H7 (cell line): ENCODE data around the gene DNAH10. TPM values are rescaled to one million over a fixed set of nuclear protein-coding genes. Genes with fewer than 3 reads are reported as not detected.

Experiments used
- DNase-seq: peaks from one replicate; pipeline ENCODE4 v3.0.0; 2012
- H3K27me3 ChIP-seq: 2 replicates; pipeline ENCODE4 v1.6.0; 2011; ENCODE audit warnings: mild to moderate bottlenecking, low read length; ENCODE audit not compliant: control insufficient read depth, insufficient read depth
- H3K36me3 ChIP-seq: replicated peaks from 2 replicates; pipeline ENCODE4 v1.5.1; 2011; ENCODE audit warnings: low read length; ENCODE audit not compliant: control insufficient read depth, insufficient read depth
- H3K4me3 ChIP-seq: 2 replicates; pipeline ENCODE4 v1.5.1; 2011; ENCODE audit warnings: low read depth, mild to moderate bottlenecking, control low read depth, low read length, moderate library complexity; ENCODE audit not compliant: insufficient read depth
- total RNA-seq: library from RNA; depleted of rRNA; stranded (reverse); fragments of >200 nt; shearing (Covaris generic); gene quantifications from 2 replicates; pipeline ENCODE4 v1.2.3, GENCODE V29; 2014; rRNA removed

DNAH10 gene, protein sequence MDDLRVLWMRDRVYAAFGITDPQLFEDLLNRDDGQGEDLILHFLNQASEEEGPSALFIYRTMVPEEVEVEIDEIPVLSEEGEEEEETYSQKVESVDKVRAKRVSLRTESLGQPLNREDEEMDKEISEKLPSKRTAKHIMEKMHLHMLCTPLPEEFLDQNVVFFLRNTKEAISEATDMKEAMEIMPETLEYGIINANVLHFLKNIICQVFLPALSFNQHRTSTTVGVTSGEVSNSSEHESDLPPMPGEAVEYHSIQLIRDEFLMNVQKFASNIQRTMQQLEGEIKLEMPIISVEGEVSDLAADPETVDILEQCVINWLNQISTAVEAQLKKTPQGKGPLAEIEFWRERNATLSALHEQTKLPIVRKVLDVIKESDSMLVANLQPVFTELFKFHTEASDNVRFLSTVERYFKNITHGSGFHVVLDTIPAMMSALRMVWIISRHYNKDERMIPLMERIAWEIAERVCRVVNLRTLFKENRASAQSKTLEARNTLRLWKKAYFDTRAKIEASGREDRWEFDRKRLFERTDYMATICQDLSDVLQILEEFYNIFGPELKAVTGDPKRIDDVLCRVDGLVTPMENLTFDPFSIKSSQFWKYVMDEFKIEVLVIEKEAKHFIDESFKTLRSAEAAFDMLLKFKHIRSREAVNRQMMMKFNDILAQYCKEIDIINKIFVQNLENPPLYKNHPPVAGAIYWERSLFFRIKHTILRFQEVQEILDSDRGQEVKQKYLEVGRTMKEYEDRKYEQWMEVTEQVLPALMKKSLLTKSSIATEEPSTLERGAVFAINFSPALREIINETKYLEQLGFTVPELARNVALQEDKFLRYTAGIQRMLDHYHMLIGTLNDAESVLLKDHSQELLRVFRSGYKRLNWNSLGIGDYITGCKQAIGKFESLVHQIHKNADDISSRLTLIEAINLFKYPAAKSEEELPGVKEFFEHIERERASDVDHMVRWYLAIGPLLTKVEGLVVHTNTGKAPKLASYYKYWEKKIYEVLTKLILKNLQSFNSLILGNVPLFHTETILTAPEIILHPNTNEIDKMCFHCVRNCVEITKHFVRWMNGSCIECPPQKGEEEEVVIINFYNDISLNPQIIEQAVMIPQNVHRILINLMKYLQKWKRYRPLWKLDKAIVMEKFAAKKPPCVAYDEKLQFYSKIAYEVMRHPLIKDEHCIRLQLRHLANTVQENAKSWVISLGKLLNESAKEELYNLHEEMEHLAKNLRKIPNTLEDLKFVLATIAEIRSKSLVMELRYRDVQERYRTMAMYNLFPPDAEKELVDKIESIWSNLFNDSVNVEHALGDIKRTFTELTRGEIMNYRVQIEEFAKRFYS (N-terminal part only)
- 0.03 TPM in 1 of 2 replicates, not detected in the other for total RNA-seq

GRCh38 chr12:123761841-123762714 is at the start of gene DNAH10:
Gene DNAH10, plus strand, starts transcription at chr12:123762301. Its CDS starts 36 bp downstream, at chr12:123762337.
- DNase-seq: peak; percentile 95
- Histone ChIP-seq H3K4me3 (peak within 1 kb of the TSS; percentile 62), H3K36me3 (peaks cover 2% of the 10 kb centered on the region), H3K27me3 (peaks cover 13% of the 10 kb centered on the region)

GRCh38 chr12:123712780-123713319 is 49.3 kb upstream of the DNAH10 start:
- no peak for DNase-seq
- no peaks in the 10 kb centered on the region for H3K36me3 ChIP-seq
- H3K27me3 ChIP-seq: no peaks in the 10 kb centered on the region
- peak overlapping the region; percentile 96 for H3K4me3 ChIP-seq

- Histone ChIP-seq H3K4me3 (peak overlapping the region; percentile 96), H3K36me3 (peaks cover 1% of the 10 kb centered on the region; the same call in 1 of the 2 replicates), H3K27me3 (no peaks in the 10 kb centered on the region)
- no peak for DNase-seq
Measured at GRCh38 chr12:123713398-123713797, 48.7 kb upstream of the DNAH10 start.

GRCh38 chr12:123713823-123714585 is 48.1 kb upstream of the DNAH10 start:
- Histone ChIP-seq H3K4me3 (no peak overlapping the region), H3K36me3 (peaks cover 1% of the 10 kb centered on the region; the same call in 1 of the 2 replicates), H3K27me3 (no peaks in the 10 kb centered on the region)
- no peak for DNase-seq

DNA sequence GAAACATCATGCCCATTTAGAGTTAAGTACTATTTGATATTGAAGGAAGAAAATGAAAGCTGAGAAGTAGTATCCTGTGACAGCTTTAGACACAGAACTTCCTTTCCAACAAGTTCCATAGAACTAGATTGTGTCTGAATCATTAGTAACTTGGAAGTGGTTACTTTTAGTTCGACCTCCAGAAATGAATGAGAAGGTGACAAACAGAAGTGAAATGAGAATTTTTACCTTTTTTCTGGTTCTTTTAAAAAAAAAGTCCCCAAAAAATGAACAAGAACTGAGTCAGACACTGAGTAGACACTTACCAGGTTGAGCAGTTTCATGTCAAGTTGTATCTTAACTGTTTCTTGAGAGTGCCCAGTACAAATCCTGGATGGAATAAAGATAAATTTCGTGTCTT is 46.9 kb upstream of the DNAH10 start:
- no peak for DNase-seq
- Histone ChIP-seq H3K36me3 (peaks cover 1% of the 10 kb centered on the region), H3K4me3 (no peak overlapping the region), H3K27me3 (no peaks in the 10 kb centered on the region)

GRCh38 chr12:123717350-123717749 is 44.8 kb upstream of the DNAH10 start:
- DNase-seq: no peak
- no peak overlapping the region for H3K4me3 ChIP-seq
- peaks cover 9% of the 10 kb centered on the region for H3K36me3 ChIP-seq
- no peaks in the 10 kb centered on the region for H3K27me3 ChIP-seq

DNA sequence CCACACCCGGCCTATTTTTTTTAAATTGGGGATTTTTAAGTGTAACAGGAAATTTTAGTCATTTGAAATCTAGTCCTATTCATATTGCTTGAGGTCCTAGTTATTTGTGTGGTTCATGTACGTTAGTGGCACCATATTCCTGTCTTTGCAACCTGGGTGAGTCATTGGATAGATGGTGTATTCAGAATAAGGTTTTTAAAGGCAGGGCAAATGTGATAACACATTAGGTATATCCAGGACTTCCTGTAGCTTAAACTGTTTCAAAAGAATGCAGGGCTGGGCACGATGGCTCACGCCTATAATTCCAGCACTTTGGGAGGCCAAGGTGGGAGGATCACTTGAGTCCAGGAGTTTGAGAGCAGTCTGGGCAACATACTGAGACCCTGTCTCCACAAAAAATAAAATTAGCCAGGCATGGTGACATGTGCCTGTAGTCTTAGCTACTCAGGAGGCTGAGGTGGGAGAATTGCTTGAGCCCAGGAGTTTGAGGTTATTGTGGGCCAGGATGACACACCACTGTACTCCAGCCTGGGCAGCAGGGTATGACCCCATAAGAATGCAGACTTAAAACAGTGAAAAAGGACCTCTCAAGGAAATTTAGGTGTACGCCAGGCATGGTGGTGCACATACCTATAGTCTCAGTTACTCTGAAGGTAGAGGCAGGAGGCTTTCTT is 41.8 kb upstream of the DNAH10 start:
- Histone ChIP-seq H3K4me3 (no peak overlapping the region), H3K36me3 (peaks cover 12% of the 10 kb centered on the region), H3K27me3 (no peaks in the 10 kb centered on the region)
- DNase-seq: no peak

GRCh38 chr12:123721245-123721644 is 40.9 kb upstream of the DNAH10 start:
- Histone ChIP-seq H3K36me3 (peaks cover 16% of the 10 kb centered on the region), H3K27me3 (no peaks in the 10 kb centered on the region), H3K4me3 (no peak overlapping the region)
- no peak for DNase-seq

DNA sequence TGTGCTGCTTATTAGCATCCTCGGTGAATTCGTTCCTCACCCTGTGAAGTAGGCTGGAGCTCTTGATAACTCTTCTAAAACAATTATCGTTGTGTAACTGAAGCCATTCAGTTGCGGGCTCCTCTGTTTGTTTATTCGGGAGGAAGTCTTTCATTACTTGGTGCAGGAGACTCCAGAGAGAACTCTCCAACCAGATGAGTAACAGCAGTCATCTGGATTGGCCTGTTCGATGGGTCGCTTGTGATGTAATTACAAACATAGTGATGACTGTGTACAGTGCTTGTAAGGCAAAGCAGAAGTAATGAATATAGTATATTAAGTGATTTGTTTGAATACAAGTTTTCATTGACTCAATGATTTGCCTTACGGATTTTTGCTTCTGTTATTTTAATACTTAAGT is 39.1 kb upstream of the DNAH10 start:
- no peak for DNase-seq
- H3K36me3 ChIP-seq: peaks cover 24% of the 10 kb centered on the region
- H3K27me3 ChIP-seq: no peaks in the 10 kb centered on the region
- no peak overlapping the region for H3K4me3 ChIP-seq

DNA sequence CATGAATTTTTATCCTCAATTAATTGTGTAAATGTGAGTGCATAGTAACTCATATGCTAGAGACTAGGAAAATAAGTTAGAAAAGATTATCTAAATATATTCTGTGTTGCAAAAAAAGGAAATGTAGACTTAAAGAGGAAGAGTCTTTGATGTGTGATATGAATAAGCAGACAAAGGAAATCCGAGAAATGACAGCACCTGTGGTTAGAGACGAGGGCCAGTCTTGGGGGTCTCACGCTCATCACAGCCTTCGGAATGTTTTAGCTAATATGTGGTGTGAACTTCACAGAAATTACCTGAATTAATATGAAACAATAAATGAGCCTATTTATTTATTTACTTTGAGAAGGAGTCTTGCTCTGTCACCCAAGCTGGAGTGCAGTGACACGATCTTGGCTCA is 38.3 kb upstream of the DNAH10 start:
- Histone ChIP-seq H3K4me3 (no peak overlapping the region), H3K27me3 (no peaks in the 10 kb centered on the region), H3K36me3 (peaks cover 29% of the 10 kb centered on the region)
- DNase-seq: no peak

GRCh38 chr12:123726244-123726643 is 35.9 kb upstream of the DNAH10 start:
- DNase-seq: no peak
- no peak overlapping the region for H3K4me3 ChIP-seq
- peaks cover 31% of the 10 kb centered on the region for H3K36me3 ChIP-seq
- no peaks in the 10 kb centered on the region for H3K27me3 ChIP-seq

GRCh38 chr12:123726962-123727361 is 35.1 kb upstream of the DNAH10 start:
- no peak overlapping the region for H3K4me3 ChIP-seq
- no peaks in the 10 kb centered on the region for H3K27me3 ChIP-seq
- DNase-seq: no peak
- peaks cover 29% of the 10 kb centered on the region for H3K36me3 ChIP-seq
